Caco-2 (cell line): ENCODE results near the gene RAD23B. TPM values are rescaled to one million over a fixed set of nuclear protein-coding genes. Genes with fewer than 3 reads are reported as not detected.

ENCODE experiments used
- BruUV-seq: library from RNA; stranded (reverse); fragments of 400-500 nt; replicated peaks from 2 replicates; lab custom pipeline; 2021; lab: Mats Ljungman, UMichigan
- CTCF ChIA-PET: fragments of 300-600 bp; sonication (Branson Sonifier 250); formaldehyde crosslinking; loops from one replicate; lab custom pipeline; 2022; ENCODE audit warnings: antibody characterized with exemption; lab: Charles Lee
- POLR2A ChIA-PET: fragments of 300-600 bp; sonication (Branson Sonifier 250); formaldehyde crosslinking; loops from one replicate; lab custom pipeline; 2022; ENCODE audit warnings: antibody characterized with exemption; lab: Charles Lee
- DNase-seq, 2 experiments: peaks; one replicate each; pipeline versions ENCODE4 v3.0.0 to v3.0.0-alpha.2; 2020 to 2022
- H3K27me3 ChIP-seq: replicated peaks from 2 replicates; pipeline ENCODE4 v1.6.0; 2011; ENCODE audit warnings: low read length; ENCODE audit not compliant: control insufficient read depth, insufficient read depth
- H3K36me3 ChIP-seq: 2 replicates; pipeline ENCODE4 v1.5.1; 2011; ENCODE audit warnings: low read length; ENCODE audit not compliant: control insufficient read depth, insufficient read depth
- H3K4me1 ChIP-seq: fragments of 250-450 bp; sonication (Bioruptor Pico); 2 replicates; pipeline ENCODE4 v1.5.1; 2020; ENCODE audit warnings: mild to moderate bottlenecking
- H3K4me3 ChIP-seq: 2 replicates; pipeline ENCODE4 v1.5.1; 2011; ENCODE audit warnings: low read depth, mild to moderate bottlenecking, control low read depth, low read length
- H3K9me3 ChIP-seq: fragments of 250-450 bp; sonication (Bioruptor Pico); 2 replicates; pipeline ENCODE4 v1.5.1; 2020; ENCODE audit warnings: mild to moderate bottlenecking, moderate library complexity
- H3K27ac Mint-ChIP-seq: one replicate; pipeline ENCODE4 v1.8.0; 2022; ENCODE audit warnings: mixed read lengths; ENCODE audit not compliant: unreplicated experiment
- H3K27me3 Mint-ChIP-seq: one replicate; pipeline ENCODE4 v1.8.0; 2022; ENCODE audit warnings: mixed read lengths; ENCODE audit not compliant: insufficient read depth, unreplicated experiment
- H3K36me3 Mint-ChIP-seq: one replicate; pipeline ENCODE4 v1.8.0; 2022; ENCODE audit warnings: mild to moderate bottlenecking, mixed read lengths; ENCODE audit not compliant: insufficient read depth, unreplicated experiment
- H3K4me1 Mint-ChIP-seq: one replicate; pipeline ENCODE4 v1.8.0; 2022; ENCODE audit warnings: low read depth, mixed read lengths; ENCODE audit not compliant: unreplicated experiment
- H3K4me3 Mint-ChIP-seq: one replicate; pipeline ENCODE4 v1.8.0; 2022; ENCODE audit warnings: mild to moderate bottlenecking, moderate library complexity, mixed read lengths; ENCODE audit not compliant: unreplicated experiment
- H3K9me3 Mint-ChIP-seq: one replicate; pipeline ENCODE4 v1.8.0; 2022; ENCODE audit warnings: mixed read lengths; ENCODE audit not compliant: unreplicated experiment
- intact Hi-C: fragments of 100-400 bp; cut with micrococcal nuclease; formaldehyde crosslinking; loops from one replicate; pipeline ENCODE4 v1.10.0; 2022; ENCODE audit not compliant: unreplicated experiment
- total RNA-seq: library from RNA; stranded (reverse); gene quantifications from 2 replicates; pipeline ENCODE4 v1.2.3, GENCODE V29; 2022
- TF ChIP-seq, protein P1 (sequence below), 2 experiments: fragments of 200-600 bp in 1 of 2; IDR thresholded peaks; 1 replicate in 1 of 2; 2 replicates in 1 of 2; pipeline versions ENCODE4 v1.5.1 to v1.8.0; 2011 to 2022; ENCODE audit warnings: antibody characterized with exemption in 1 of 2, control low read depth in 1 of 2, inconsistent platforms in 1 of 2, low read depth in 1 of 2, low read length in 1 of 2, mild to moderate bottlenecking in 1 of 2, moderate library complexity in 1 of 2; ENCODE audit not compliant: insufficient read depth in 1 of 2, severe bottlenecking in 1 of 2, unreplicated experiment in 1 of 2

The RAD23B gene
- total RNA-seq, 1 experiment from 2014 or later: 188 TPM

DNA sequence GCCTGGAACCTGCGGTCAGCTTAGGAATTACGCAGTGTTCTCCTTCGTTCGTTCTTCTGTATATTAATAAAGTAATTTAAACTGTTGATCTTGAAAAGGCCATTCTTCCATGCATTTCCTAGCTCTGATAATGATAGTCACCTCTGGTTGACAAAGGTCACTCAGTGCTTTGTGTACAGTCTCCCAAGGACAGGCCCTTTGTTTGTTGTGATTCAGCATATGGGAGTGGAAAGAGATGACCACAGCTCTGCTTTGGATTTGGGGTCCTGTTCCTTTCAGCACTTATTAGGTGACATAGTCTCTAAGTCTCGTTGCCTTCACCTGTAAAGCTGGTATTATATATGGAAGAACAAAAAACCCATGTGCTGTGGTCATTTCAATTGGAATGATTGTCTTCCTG is 39.6 kb downstream of the RAD23B start:
- TF ChIP-seq, protein P1, sequence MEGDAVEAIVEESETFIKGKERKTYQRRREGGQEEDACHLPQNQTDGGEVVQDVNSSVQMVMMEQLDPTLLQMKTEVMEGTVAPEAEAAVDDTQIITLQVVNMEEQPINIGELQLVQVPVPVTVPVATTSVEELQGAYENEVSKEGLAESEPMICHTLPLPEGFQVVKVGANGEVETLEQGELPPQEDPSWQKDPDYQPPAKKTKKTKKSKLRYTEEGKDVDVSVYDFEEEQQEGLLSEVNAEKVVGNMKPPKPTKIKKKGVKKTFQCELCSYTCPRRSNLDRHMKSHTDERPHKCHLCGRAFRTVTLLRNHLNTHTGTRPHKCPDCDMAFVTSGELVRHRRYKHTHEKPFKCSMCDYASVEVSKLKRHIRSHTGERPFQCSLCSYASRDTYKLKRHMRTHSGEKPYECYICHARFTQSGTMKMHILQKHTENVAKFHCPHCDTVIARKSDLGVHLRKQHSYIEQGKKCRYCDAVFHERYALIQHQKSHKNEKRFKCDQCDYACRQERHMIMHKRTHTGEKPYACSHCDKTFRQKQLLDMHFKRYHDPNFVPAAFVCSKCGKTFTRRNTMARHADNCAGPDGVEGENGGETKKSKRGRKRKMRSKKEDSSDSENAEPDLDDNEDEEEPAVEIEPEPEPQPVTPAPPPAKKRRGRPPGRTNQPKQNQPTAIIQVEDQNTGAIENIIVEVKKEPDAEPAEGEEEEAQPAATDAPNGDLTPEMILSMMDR (IDR thresholded peaks at IDR 0.05; ENCODE audit: insufficient read depth in 1 of 2, low read depth in 1 of 2, low read length in 1 of 2, severe bottlenecking in 1 of 2, unreplicated experiment in 1 of 2): no peak
- H3K27me3 ChIP-seq: no peaks in the 10 kb centered on the region
- peaks cover 82% of the 10 kb centered on the region for H3K36me3 Mint-ChIP-seq
- no peak overlapping the region for H3K4me3 Mint-ChIP-seq
- no peaks in the 10 kb centered on the region for H3K27me3 Mint-ChIP-seq
- DNase-seq: no peak
- H3K36me3 ChIP-seq: no peaks in the 10 kb centered on the region; the same call in 1 of the 2 replicates
- no peaks in the 10 kb centered on the region for H3K4me1 ChIP-seq
- ChIA-PET POLR2A (no interaction called here), CTCF (no interaction called here)
- no TSS peak for BruUV-seq
- H3K9me3 Mint-ChIP-seq: no peaks in the 10 kb centered on the region
- H3K4me1 Mint-ChIP-seq: peaks cover 9% of the 10 kb centered on the region
- no peaks in the 10 kb centered on the region for H3K9me3 ChIP-seq
- intact Hi-C loops: no loop called here
- H3K27ac Mint-ChIP-seq: no peak overlapping the region
- no peak overlapping the region for H3K4me3 ChIP-seq

DNA sequence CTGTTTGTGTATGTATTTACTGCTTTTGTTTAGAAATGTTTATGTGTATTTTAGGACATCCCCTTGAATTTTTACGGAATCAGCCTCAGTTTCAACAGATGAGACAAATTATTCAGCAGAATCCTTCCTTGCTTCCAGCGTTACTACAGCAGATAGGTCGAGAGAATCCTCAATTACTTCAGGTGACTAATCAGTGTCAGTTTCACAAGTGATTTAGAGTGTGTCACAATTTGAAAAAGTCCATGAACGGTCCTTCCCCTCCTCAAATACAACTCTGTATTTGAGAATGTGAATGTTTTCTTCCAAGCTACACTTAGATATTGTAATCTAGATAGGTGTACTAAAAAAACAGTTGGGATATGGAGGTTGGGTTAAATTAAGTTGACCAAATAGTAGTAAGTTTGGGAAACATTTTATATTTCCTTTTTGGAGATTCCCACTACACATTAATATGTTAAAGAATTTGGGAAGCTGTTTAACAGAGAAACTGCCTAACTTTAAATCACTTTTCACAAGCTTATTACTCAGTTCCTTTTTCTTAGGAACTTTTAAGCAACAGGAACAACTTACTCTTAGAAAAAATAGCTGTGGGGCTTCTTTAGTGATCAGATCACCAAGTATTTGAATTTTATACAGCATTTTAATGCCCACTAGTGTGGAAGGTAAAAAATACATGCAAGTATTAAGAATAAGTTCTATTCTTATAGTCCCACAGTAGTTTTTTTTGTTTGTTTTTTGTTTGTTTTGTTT is 40.9 kb downstream of the RAD23B start:
- Histone ChIP-seq H3K27me3 (no peaks in the 10 kb centered on the region), H3K9me3 (no peaks in the 10 kb centered on the region), H3K4me1 (no peaks in the 10 kb centered on the region), H3K4me3 (no peak overlapping the region), H3K36me3 (peaks cover 1% of the 10 kb centered on the region; the same call in 1 of the 2 replicates)
- H3K9me3 Mint-ChIP-seq: no peaks in the 10 kb centered on the region
- H3K4me1 Mint-ChIP-seq: no peaks in the 10 kb centered on the region
- BruUV-seq: no TSS peak
- H3K27ac Mint-ChIP-seq: no peak overlapping the region
- H3K4me3 Mint-ChIP-seq: no peak overlapping the region
- intact Hi-C loops: no loop called here
- TF ChIP-seq, protein P1 (IDR thresholded peaks at IDR 0.05; ENCODE audit: insufficient read depth in 1 of 2, low read depth in 1 of 2, low read length in 1 of 2, severe bottlenecking in 1 of 2, unreplicated experiment in 1 of 2): no peak
- no peak for DNase-seq
- H3K27me3 Mint-ChIP-seq: no peaks in the 10 kb centered on the region
- POLR2A ChIA-PET: no interaction called here
- H3K36me3 Mint-ChIP-seq: peaks cover 82% of the 10 kb centered on the region
- CTCF ChIA-PET: no interaction called here

DNA sequence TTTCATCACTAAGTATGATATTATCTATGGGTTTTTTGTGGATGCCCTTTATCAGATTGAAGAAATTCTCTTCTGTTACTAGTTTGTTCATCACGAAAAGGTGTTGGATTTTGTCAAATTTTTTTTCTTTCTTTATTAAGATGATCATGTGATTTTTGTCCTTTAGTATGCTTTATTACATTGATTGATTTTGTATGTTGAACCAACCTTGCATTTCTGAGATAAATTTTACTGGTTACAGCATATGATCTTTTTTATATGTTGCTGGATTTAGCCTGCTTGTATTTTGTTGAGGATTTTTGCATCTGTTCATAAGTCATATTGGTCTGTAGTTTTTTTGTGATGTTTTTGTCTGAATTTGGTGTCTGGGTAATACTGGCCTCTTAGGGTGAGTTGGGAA is 42.8 kb downstream of the RAD23B start:
- TF ChIP-seq, protein P1 (IDR thresholded peaks at IDR 0.05; ENCODE audit: insufficient read depth in 1 of 2, low read depth in 1 of 2, low read length in 1 of 2, severe bottlenecking in 1 of 2, unreplicated experiment in 1 of 2): no peak
- Mint-ChIP-seq H3K36me3 (peaks cover 91% of the 10 kb centered on the region), H3K27ac (no peak overlapping the region)

More for the DNA sequence above, 42.8 kb downstream of the RAD23B start:
- intact Hi-C loops: no loop called here
- Histone ChIP-seq H3K9me3 (no peaks in the 10 kb centered on the region), H3K4me1 (no peaks in the 10 kb centered on the region), H3K27me3 (no peaks in the 10 kb centered on the region), H3K36me3 (peaks cover 1% of the 10 kb centered on the region; the same call in 1 of the 2 replicates), H3K4me3 (no peak overlapping the region)
- ChIA-PET POLR2A (no interaction called here), CTCF (no interaction called here)
- no peak for DNase-seq
- H3K27me3 Mint-ChIP-seq: no peaks in the 10 kb centered on the region
- no peak overlapping the region for H3K4me3 Mint-ChIP-seq
- no TSS peak for BruUV-seq
- no peaks in the 10 kb centered on the region for H3K4me1 Mint-ChIP-seq
- H3K9me3 Mint-ChIP-seq: no peaks in the 10 kb centered on the region
